ENCODE data around the gene CCDC187. TPM values are rescaled to one million over a fixed set of nuclear protein-coding genes. Genes with fewer than 3 reads are reported as not detected.

The CCDC187 gene
- total and polyA plus RNA-seq, 4 donors = 2.0 to 16.8 (median 6.8) TPM

- no peak for TF ChIP-seq CTCF (IDR thresholded peaks at IDR 0.05; ENCODE audit: control extremely low read depth, extremely low read depth)
- 95 to 97% methylated on average over 13 of the region's 13 CpGs for WGBS, 2 donors
- Histone ChIP-seq H3K4me3 (no peak overlapping the region), H3K9ac (ENCODE audit: insufficient read depth in 1 of 2, low read length in 2 of 2) (no peak overlapping the region), H3K9me3 (ENCODE audit: control insufficient read depth in 4 of 4, insufficient read depth in 3 of 4, low read length in 3 of 4) (no peaks in the 10 kb centered on the region), H3K27ac (ENCODE audit: low read depth in 1 of 2, low read length in 1 of 2) (no peak overlapping the region), H3K27me3 (ENCODE audit: control insufficient read depth in 3 of 3, insufficient read depth in 3 of 3, low read length in 2 of 3) (no peaks in the 10 kb centered on the region), H3K4me1 (ENCODE audit: control insufficient read depth in 5 of 5, insufficient read depth in 5 of 5, low read length in 5 of 5) (no peaks in the 10 kb centered on the region), H3K36me3 (ENCODE audit: control insufficient read depth in 4 of 4, insufficient read depth in 4 of 4, low read length in 4 of 4) (peaks cover 0 to 34% (median 4%) of the 10 kb centered on the region in 4 donors)
- ATAC-seq (ENCODE audit: insufficient read depth, low FRiP score) (no peak), DNase-seq (no peak)
Observed at GRCh38 chr9:136222906-136223285, 81.0 kb downstream of the CCDC187 start.

- ATAC-seq (ENCODE audit: insufficient read depth, low FRiP score) (no peak), DNase-seq (no peak)
- H3K27ac ChIP-seq (ENCODE audit: low read depth in 1 of 2, low read length in 1 of 2) = no peak overlapping the region
- 95 to 97% methylated on average over 37 to 38 of the region's 38 CpGs for WGBS, 2 donors
- no peaks in the 10 kb centered on the region for H3K9me3 ChIP-seq (ENCODE audit: control insufficient read depth in 4 of 4, insufficient read depth in 3 of 4, low read length in 3 of 4)
- no peak for TF ChIP-seq CTCF (IDR thresholded peaks at IDR 0.05; ENCODE audit: control extremely low read depth, extremely low read depth)
- H3K9ac ChIP-seq (ENCODE audit: insufficient read depth in 1 of 2, low read length in 2 of 2) = no peak overlapping the region
- no peak overlapping the region for H3K4me3 ChIP-seq
- no peaks in the 10 kb centered on the region for H3K4me1 ChIP-seq (ENCODE audit: control insufficient read depth in 5 of 5, insufficient read depth in 5 of 5, low read length in 5 of 5)
- H3K27me3 ChIP-seq (ENCODE audit: control insufficient read depth in 3 of 3, insufficient read depth in 3 of 3, low read length in 2 of 3) = no peaks in the 10 kb centered on the region
- peaks cover 0 to 34% (median 5%) of the 10 kb centered on the region in 4 donors for H3K36me3 ChIP-seq (ENCODE audit: control insufficient read depth in 4 of 4, insufficient read depth in 4 of 4, low read length in 4 of 4)
Observed at GRCh38 chr9:136222166-136222905, 81.6 kb downstream of the CCDC187 start.

- TF ChIP-seq CTCF (IDR thresholded peaks at IDR 0.05; ENCODE audit: control extremely low read depth, extremely low read depth) = no peak
- no peak for ATAC-seq (ENCODE audit: insufficient read depth, low FRiP score)
- WGBS, 2 donors = 87 to 88% methylated on average over 15 of the region's 15 CpGs
- Histone ChIP-seq H3K27me3 (ENCODE audit: control insufficient read depth in 3 of 3, insufficient read depth in 3 of 3, low read length in 2 of 3) (no peaks in the 10 kb centered on the region), H3K4me3 (no peak overlapping the region), H3K36me3 (ENCODE audit: control insufficient read depth in 4 of 4, insufficient read depth in 4 of 4, low read length in 4 of 4) (peaks cover 0 to 44% (median 5%) of the 10 kb centered on the region in 4 donors), H3K9ac (ENCODE audit: insufficient read depth in 1 of 2, low read length in 2 of 2) (no peak overlapping the region), H3K9me3 (ENCODE audit: control insufficient read depth in 4 of 4, insufficient read depth in 3 of 4, low read length in 3 of 4) (no peaks in the 10 kb centered on the region), H3K27ac (ENCODE audit: low read depth in 1 of 2, low read length in 1 of 2) (no peak overlapping the region), H3K4me1 (ENCODE audit: control insufficient read depth in 5 of 5, insufficient read depth in 5 of 5, low read length in 5 of 5) (no peaks in the 10 kb centered on the region)
- DNase-seq = no peak
Observed at GRCh38 chr9:136220017-136220729, 83.7 kb downstream of the CCDC187 start.
